GM23338 (cell line): Measurements from ENCODE around the gene PAQR6.

Experiments used
- CREB1 ChIP-seq: fragments of 250-450 bp; sonication (Bioruptor Pico); IDR thresholded peaks from 2 replicates; pipeline ENCODE4 v1.5.0; 2020; ENCODE audit warnings: low read depth, mild to moderate bottlenecking, moderate library complexity
- EZH2 ChIP-seq: fragments of 200-600 bp; sonication (generic); IDR thresholded peaks from one replicate; pipeline ENCODE4 v1.8.0; 2017; ENCODE audit warnings: antibody characterized with exemption, mild to moderate bottlenecking, low read depth; ENCODE audit not compliant: unreplicated experiment
- EZH2phosphoT487 ChIP-seq: fragments of 200-600 bp; sonication (generic); IDR thresholded peaks from one replicate; pipeline ENCODE4 v1.8.1; 2018; ENCODE audit warnings: antibody characterized with exemption; ENCODE audit not compliant: unreplicated experiment
- JUNB ChIP-seq: IDR thresholded peaks from one replicate; pipeline ENCODE4 v1.6.1; 2016; ENCODE audit warnings: antibody characterized with exemption; ENCODE audit not compliant: unreplicated experiment
- NANOG ChIP-seq: IDR thresholded peaks from 2 replicates; pipeline ENCODE4 v1.6.1; 2016; ENCODE audit warnings: antibody characterized with exemption, borderline replicate concordance
- POLR2AphosphoS5 ChIP-seq: IDR thresholded peaks from 2 replicates; pipeline ENCODE4 v1.6.1; 2016; ENCODE audit warnings: antibody characterized with exemption, low read depth
- STAT1 ChIP-seq: IDR thresholded peaks from one replicate; pipeline ENCODE4 v1.6.1; 2016; ENCODE audit warnings: antibody characterized with exemption; ENCODE audit not compliant: unreplicated experiment
- ZNF114 ChIP-seq: fragments of 250-450 bp; sonication (Bioruptor Pico); IDR thresholded peaks from 2 replicates; pipeline ENCODE4 v1.5.0; 2020; ENCODE audit warnings: mild to moderate bottlenecking, moderate library complexity
- TF ChIP-seq, protein P1 (sequence below), 2 experiments: fragments of 200-600 bp in 1 of 2; sonication (generic) in 1 of 2; conservative IDR thresholded peaks; 2 replicates each; pipeline versions ENCODE4 v1.5.1 to v1.6.1; 2016 to 2017; ENCODE audit warnings: antibody characterized with exemption in 2 of 2, low read depth in 2 of 2, mild to moderate bottlenecking in 2 of 2, moderate library complexity in 1 of 2
- TF ChIP-seq, protein P2 (sequence below): IDR thresholded peaks from 2 replicates; pipeline ENCODE4 v1.6.1; 2016; ENCODE audit warnings: antibody characterized with exemption
- TF ChIP-seq, protein P3 (sequence below): IDR thresholded peaks from one replicate; pipeline ENCODE4 v1.6.1; 2018; ENCODE audit warnings: antibody characterized with exemption; ENCODE audit not compliant: unreplicated experiment
- TF ChIP-seq, protein P4 (sequence below): fragments of 250-450 bp; sonication (Bioruptor Pico); IDR thresholded peaks from 2 replicates; pipeline ENCODE4 v1.5.0; 2020; ENCODE audit warnings: mild to moderate bottlenecking, moderate library complexity

DNA sequence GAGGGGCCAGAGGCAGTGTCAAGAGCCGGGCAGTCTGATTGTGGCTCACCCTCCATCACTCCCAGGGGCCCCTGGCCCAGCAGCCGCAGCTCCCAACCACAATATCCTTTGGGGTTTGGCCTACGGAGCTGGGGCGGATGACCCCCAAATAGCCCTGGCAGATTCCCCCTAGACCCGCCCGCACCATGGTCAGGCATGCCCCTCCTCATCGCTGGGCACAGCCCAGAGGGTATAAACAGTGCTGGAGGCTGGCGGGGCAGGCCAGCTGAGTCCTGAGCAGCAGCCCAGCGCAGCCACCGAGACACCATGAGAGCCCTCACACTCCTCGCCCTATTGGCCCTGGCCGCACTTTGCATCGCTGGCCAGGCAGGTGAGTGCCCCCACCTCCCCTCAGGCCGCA lies 5.9 kb downstream of the PAQR6 start, which contains the start of gene BGLAP:
- TF ChIP-seq, protein P1, sequence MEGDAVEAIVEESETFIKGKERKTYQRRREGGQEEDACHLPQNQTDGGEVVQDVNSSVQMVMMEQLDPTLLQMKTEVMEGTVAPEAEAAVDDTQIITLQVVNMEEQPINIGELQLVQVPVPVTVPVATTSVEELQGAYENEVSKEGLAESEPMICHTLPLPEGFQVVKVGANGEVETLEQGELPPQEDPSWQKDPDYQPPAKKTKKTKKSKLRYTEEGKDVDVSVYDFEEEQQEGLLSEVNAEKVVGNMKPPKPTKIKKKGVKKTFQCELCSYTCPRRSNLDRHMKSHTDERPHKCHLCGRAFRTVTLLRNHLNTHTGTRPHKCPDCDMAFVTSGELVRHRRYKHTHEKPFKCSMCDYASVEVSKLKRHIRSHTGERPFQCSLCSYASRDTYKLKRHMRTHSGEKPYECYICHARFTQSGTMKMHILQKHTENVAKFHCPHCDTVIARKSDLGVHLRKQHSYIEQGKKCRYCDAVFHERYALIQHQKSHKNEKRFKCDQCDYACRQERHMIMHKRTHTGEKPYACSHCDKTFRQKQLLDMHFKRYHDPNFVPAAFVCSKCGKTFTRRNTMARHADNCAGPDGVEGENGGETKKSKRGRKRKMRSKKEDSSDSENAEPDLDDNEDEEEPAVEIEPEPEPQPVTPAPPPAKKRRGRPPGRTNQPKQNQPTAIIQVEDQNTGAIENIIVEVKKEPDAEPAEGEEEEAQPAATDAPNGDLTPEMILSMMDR (conservative IDR thresholded peaks at IDR 0.05; ENCODE audit: low read depth in 2 of 2): no peak
- TF ChIP-seq EZH2 (no peak), STAT1 (no peak), POLR2AphosphoS5 (no peak), NANOG (no peak), ZNF114 (CRISPR knock-in tag) (no peak), JUNB (no peak), EZH2phosphoT487 (no peak), CREB1 (CRISPR knock-in tag) (no peak)
- TF ChIP-seq, protein P2, sequence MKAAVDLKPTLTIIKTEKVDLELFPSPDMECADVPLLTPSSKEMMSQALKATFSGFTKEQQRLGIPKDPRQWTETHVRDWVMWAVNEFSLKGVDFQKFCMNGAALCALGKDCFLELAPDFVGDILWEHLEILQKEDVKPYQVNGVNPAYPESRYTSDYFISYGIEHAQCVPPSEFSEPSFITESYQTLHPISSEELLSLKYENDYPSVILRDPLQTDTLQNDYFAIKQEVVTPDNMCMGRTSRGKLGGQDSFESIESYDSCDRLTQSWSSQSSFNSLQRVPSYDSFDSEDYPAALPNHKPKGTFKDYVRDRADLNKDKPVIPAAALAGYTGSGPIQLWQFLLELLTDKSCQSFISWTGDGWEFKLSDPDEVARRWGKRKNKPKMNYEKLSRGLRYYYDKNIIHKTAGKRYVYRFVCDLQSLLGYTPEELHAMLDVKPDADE: no peak
- TF ChIP-seq, protein P3, sequence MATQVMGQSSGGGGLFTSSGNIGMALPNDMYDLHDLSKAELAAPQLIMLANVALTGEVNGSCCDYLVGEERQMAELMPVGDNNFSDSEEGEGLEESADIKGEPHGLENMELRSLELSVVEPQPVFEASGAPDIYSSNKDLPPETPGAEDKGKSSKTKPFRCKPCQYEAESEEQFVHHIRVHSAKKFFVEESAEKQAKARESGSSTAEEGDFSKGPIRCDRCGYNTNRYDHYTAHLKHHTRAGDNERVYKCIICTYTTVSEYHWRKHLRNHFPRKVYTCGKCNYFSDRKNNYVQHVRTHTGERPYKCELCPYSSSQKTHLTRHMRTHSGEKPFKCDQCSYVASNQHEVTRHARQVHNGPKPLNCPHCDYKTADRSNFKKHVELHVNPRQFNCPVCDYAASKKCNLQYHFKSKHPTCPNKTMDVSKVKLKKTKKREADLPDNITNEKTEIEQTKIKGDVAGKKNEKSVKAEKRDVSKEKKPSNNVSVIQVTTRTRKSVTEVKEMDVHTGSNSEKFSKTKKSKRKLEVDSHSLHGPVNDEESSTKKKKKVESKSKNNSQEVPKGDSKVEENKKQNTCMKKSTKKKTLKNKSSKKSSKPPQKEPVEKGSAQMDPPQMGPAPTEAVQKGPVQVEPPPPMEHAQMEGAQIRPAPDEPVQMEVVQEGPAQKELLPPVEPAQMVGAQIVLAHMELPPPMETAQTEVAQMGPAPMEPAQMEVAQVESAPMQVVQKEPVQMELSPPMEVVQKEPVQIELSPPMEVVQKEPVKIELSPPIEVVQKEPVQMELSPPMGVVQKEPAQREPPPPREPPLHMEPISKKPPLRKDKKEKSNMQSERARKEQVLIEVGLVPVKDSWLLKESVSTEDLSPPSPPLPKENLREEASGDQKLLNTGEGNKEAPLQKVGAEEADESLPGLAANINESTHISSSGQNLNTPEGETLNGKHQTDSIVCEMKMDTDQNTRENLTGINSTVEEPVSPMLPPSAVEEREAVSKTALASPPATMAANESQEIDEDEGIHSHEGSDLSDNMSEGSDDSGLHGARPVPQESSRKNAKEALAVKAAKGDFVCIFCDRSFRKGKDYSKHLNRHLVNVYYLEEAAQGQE: no peak
- TF ChIP-seq, protein P4, sequence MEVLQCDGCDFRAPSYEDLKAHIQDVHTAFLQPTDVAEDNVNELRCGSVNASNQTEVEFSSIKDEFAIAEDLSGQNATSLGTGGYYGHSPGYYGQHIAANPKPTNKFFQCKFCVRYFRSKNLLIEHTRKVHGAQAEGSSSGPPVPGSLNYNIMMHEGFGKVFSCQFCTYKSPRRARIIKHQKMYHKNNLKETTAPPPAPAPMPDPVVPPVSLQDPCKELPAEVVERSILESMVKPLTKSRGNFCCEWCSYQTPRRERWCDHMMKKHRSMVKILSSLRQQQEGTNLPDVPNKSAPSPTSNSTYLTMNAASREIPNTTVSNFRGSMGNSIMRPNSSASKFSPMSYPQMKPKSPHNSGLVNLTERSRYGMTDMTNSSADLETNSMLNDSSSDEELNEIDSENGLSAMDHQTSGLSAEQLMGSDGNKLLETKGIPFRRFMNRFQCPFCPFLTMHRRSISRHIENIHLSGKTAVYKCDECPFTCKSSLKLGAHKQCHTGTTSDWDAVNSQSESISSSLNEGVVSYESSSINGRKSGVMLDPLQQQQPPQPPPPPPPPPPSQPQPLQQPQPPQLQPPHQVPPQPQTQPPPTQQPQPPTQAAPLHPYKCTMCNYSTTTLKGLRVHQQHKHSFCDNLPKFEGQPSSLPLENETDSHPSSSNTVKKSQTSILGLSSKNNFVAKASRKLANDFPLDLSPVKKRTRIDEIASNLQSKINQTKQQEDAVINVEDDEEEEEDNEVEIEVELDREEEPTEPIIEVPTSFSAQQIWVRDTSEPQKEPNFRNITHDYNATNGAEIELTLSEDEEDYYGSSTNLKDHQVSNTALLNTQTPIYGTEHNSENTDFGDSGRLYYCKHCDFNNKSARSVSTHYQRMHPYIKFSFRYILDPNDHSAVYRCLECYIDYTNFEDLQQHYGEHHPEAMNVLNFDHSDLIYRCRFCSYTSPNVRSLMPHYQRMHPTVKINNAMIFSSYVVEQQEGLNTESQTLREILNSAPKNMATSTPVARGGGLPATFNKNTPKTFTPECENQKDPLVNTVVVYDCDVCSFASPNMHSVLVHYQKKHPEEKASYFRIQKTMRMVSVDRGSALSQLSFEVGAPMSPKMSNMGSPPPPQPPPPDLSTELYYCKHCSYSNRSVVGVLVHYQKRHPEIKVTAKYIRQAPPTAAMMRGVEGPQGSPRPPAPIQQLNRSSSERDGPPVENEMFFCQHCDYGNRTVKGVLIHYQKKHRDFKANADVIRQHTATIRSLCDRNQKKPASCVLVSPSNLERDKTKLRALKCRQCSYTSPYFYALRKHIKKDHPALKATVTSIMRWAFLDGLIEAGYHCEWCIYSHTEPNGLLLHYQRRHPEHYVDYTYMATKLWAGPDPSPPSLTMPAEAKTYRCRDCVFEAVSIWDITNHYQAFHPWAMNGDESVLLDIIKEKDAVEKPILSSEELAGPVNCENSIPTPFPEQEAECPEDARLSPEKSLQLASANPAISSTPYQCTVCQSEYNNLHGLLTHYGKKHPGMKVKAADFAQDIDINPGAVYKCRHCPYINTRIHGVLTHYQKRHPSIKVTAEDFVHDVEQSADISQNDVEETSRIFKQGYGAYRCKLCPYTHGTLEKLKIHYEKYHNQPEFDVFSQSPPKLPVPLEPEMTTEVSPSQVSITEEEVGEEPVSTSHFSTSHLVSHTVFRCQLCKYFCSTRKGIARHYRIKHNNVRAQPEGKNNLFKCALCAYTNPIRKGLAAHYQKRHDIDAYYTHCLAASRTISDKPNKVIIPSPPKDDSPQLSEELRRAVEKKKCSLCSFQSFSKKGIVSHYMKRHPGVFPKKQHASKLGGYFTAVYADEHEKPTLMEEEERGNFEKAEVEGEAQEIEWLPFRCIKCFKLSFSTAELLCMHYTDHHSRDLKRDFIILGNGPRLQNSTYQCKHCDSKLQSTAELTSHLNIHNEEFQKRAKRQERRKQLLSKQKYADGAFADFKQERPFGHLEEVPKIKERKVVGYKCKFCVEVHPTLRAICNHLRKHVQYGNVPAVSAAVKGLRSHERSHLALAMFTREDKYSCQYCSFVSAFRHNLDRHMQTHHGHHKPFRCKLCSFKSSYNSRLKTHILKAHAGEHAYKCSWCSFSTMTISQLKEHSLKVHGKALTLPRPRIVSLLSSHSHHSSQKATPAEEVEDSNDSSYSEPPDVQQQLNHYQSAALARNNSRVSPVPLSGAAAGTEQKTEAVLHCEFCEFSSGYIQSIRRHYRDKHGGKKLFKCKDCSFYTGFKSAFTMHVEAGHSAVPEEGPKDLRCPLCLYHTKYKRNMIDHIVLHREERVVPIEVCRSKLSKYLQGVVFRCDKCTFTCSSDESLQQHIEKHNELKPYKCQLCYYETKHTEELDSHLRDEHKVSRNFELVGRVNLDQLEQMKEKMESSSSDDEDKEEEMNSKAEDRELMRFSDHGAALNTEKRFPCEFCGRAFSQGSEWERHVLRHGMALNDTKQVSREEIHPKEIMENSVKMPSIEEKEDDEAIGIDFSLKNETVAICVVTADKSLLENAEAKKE (CRISPR knock-in tag): no peak
